Uterus (tissue), 4 donors: ENCODE results near the gene FAIM2. TPM values are rescaled to one million over a fixed set of nuclear protein-coding genes. Genes with fewer than 3 reads are reported as not detected.

Experiments
- DNase-seq, 2 donors: peaks; one replicate each; pipeline ENCODE4 v3.0.0-alpha.2; 2019 to 2020
- H3K27ac ChIP-seq, 2 donors: fragments of 200-600 bp; sonication (generic); 1 replicate in 1 of 2; 2 replicates in 1 of 2; pipeline ENCODE4 v1.5.1; 2016 to 2018
- H3K27me3 ChIP-seq, 2 donors: fragments of 200-600 bp; sonication (generic); one replicate each; pipeline ENCODE4 v1.5.1; 2018 to 2019; ENCODE audit warnings: control low read depth in 1 of 2
- H3K36me3 ChIP-seq, 2 donors: fragments of 200-600 bp; sonication (generic); one replicate each; pipeline ENCODE4 v1.5.1; 2019; ENCODE audit warnings: control low read depth in 1 of 2
- H3K4me1 ChIP-seq, 2 donors: fragments of 200-600 bp; sonication (generic); one replicate each; pipeline ENCODE4 v1.5.1; 2018 to 2019; ENCODE audit warnings: control low read depth in 1 of 2
- H3K4me3 ChIP-seq, 2 donors: fragments of 200-600 bp; sonication (generic); 1 replicate in 1 of 2; 2 replicates in 1 of 2; pipeline ENCODE4 v1.5.1; 2018 to 2019; ENCODE audit warnings: mild to moderate bottlenecking in 1 of 2
- H3K9me3 ChIP-seq, 2 donors: fragments of 200-600 bp; sonication (generic); one replicate each; pipeline ENCODE4 v1.5.1; 2019; ENCODE audit warnings: control low read depth in 1 of 2
- POLR2A ChIP-seq, 2 donors: fragments of 450-650 bp; IDR thresholded peaks; one replicate each; pipeline ENCODE4 v1.6.1; 2016; ENCODE audit warnings: antibody characterized with exemption in 2 of 2, mild to moderate bottlenecking in 1 of 2, moderate library complexity in 1 of 2
- intact Hi-C: fragments of 100-400 bp; cut with DNase I; formaldehyde crosslinking; loops from one replicate; pipeline ENCODE4 v1.15.1; 2023; ENCODE audit warnings: low total_unique reads
- total RNA-seq, 4 donors: library from RNA; depleted of rRNA in 3 of 4; stranded (reverse); fragments of >200 nt in 3 of 4; gene quantifications; one replicate each; pipeline versions ENCODE4 v1.1.0 to v1.2.4, GENCODE V29; 2014 to 2023
- TF ChIP-seq, protein P1 (sequence below), 4 experiments: fragments of 200-600 bp in 2 of 4; fragments of 450-650 bp in 2 of 4; sonication (generic) in 2 of 4; IDR thresholded peaks; one replicate each; pipeline ENCODE4 v1.5.1; 2016 to 2019; ENCODE audit warnings: antibody characterized with exemption in 4 of 4, mild to moderate bottlenecking in 2 of 4, moderate library complexity in 1 of 4
- donor health status: DM: yes; HTN: yes; CAD: no.

FAIM2 gene
- total RNA-seq, 4 donors from 2014 or later = 1.0 to 11.9 (median 5.5) TPM

DNA sequence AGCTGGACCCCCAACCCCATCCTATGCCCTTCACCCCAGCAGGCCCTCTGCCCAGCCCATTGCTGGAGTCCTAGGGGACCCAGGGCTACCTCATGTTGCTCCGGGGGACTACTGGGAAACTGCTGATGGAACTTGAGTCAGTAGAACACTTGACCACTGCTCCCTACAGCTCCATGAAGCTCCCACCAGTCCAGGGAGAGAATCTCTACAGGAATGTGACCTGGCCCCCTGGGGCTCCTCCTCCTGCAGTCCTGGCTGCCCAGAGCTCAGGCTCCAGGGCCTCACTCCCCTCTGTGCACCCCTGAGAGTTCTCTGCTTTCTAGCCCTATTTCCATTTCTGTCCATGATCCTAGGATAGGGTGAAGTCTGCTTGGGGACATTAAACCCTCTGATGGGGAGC, 36.0 kb upstream of the FAIM2 start:
- Histone ChIP-seq H3K36me3 (no peaks in the 10 kb centered on the region), H3K9me3 (no peaks in the 10 kb centered on the region), H3K27me3 (no peaks in the 10 kb centered on the region), H3K4me1 (no peaks in the 10 kb centered on the region), H3K4me3 (no peak overlapping the region), H3K27ac (no peak overlapping the region)
- no peak for TF ChIP-seq POLR2A (IDR thresholded peaks at IDR 0.05)
- TF ChIP-seq, protein P1, sequence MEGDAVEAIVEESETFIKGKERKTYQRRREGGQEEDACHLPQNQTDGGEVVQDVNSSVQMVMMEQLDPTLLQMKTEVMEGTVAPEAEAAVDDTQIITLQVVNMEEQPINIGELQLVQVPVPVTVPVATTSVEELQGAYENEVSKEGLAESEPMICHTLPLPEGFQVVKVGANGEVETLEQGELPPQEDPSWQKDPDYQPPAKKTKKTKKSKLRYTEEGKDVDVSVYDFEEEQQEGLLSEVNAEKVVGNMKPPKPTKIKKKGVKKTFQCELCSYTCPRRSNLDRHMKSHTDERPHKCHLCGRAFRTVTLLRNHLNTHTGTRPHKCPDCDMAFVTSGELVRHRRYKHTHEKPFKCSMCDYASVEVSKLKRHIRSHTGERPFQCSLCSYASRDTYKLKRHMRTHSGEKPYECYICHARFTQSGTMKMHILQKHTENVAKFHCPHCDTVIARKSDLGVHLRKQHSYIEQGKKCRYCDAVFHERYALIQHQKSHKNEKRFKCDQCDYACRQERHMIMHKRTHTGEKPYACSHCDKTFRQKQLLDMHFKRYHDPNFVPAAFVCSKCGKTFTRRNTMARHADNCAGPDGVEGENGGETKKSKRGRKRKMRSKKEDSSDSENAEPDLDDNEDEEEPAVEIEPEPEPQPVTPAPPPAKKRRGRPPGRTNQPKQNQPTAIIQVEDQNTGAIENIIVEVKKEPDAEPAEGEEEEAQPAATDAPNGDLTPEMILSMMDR (IDR thresholded peaks at IDR 0.05) = no peak
- intact Hi-C loops = no loop called here
- no peak for DNase-seq

DNA sequence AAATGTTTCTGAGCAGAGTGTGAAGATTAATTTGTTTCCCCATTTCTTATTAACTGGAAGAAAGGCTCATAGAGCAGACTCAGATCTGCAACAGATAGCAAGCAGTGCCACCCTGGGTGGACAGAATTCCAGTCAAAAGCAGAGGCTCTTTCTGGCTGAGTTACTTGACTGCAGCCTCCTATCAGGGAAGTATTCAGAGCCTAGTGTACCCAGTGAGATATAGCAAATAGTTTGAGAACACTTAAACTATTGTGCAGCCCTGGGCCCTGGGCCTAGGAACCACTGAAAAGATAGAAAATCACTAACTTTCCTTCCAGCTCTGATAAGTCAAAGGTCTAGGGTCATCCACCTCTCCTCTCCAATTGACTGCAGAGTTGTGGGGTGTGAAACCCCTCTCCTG, 35.6 kb upstream of the FAIM2 start:
- Histone ChIP-seq H3K36me3 (no peaks in the 10 kb centered on the region), H3K4me1 (no peaks in the 10 kb centered on the region), H3K9me3 (no peaks in the 10 kb centered on the region), H3K27ac (no peak overlapping the region), H3K4me3 (no peak overlapping the region), H3K27me3 (no peaks in the 10 kb centered on the region)
- intact Hi-C loops = no loop called here
- no peak for DNase-seq
- TF ChIP-seq POLR2A (IDR thresholded peaks at IDR 0.05) = no peak
- TF ChIP-seq, protein P1 (IDR thresholded peaks at IDR 0.05) = no peak

DNA sequence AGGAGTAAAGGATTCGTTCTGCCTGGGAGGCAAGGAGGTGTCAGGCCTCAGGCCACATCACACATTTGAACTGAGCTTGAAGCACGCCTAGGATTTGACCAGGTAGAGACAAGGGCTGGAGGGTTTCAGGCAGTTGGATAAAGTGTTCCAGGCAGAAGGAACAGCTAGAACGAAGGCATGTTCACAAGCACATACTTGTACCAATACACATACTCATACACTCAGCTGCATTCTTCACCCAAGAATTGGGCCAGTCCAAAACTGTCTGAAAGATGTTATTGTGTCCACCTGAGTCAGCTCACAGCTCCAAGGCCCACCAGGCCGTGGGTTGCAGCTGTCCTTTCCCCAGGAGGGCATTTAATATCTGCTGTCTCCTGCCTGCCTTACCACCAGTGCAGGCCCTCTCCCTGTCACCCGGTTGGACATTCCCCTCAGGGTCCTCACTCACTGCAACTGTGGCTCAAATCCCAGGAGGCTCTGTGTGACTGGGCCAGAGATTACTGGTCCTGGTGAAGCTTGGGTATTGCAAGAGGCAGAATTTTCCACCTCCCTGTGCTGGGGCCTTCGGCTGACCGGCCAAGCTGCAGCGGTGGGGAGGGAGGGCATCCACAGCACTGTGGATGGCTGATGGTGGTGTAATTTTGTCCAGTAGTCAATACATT, 34.1 kb upstream of the FAIM2 start:
- intact Hi-C loops = no loop called here
- no peak for TF ChIP-seq POLR2A (IDR thresholded peaks at IDR 0.05)
- TF ChIP-seq, protein P1 (IDR thresholded peaks at IDR 0.05) = no peak
- DNase-seq = no peak

DNA sequence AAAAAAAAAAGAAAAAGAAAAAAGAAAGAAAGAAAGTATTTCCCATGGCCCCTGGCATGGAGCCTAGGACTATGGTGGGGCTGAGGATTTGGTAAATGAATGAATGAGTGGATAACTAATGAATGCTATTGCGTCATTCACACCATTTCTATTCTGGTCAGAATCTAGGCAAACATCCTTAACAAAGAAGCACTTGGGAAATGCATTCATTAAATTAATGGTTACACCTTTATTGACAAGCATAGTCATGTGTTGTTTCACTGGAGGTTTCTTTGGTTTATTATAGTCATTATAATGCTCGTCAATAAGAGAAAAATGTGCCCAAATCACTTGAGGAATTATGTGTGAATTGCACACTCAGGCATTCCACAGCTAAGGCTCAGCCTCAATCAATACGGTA, 33.2 kb upstream of the FAIM2 start:
- H3K4me1 ChIP-seq = no peaks in the 10 kb centered on the region
- H3K27ac ChIP-seq = no peak overlapping the region
- no peak overlapping the region for H3K4me3 ChIP-seq
- H3K9me3 ChIP-seq = no peaks in the 10 kb centered on the region
- no peaks in the 10 kb centered on the region for H3K27me3 ChIP-seq
- no peak for DNase-seq
- no peaks in the 10 kb centered on the region for H3K36me3 ChIP-seq
- TF ChIP-seq POLR2A (IDR thresholded peaks at IDR 0.05) = no peak
- TF ChIP-seq, protein P1 (IDR thresholded peaks at IDR 0.05) = no peak
- intact Hi-C loops = no loop called here

More for the DNA sequence above, 34.1 kb upstream of the FAIM2 start:
- Histone ChIP-seq H3K9me3 (no peaks in the 10 kb centered on the region), H3K27me3 (no peaks in the 10 kb centered on the region), H3K36me3 (no peaks in the 10 kb centered on the region), H3K27ac (no peak overlapping the region), H3K4me3 (no peak overlapping the region), H3K4me1 (no peaks in the 10 kb centered on the region)

DNA sequence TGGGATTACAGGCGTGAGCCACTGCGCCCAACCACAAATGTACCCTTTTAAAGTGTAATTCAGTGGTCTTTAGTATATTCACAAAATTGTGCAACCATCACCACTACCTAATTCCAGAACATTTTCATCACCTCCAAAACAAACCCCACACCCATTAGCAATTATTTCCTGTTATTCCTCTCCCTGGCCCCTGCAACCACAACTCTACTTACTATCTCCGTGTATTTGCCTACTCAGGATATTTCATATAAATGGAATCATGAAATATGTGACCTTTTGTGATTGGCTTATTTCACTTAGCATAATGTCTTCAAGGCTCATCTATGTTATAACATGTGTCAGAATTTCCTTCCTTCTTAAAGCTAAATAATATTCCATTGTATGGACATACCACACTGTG, 30.8 kb upstream of the FAIM2 start:
- Histone ChIP-seq H3K36me3 (no peaks in the 10 kb centered on the region), H3K4me3 (no peak overlapping the region), H3K4me1 (no peaks in the 10 kb centered on the region), H3K9me3 (no peaks in the 10 kb centered on the region), H3K27ac (no peak overlapping the region), H3K27me3 (no peaks in the 10 kb centered on the region)
- TF ChIP-seq POLR2A (IDR thresholded peaks at IDR 0.05) = no peak
- TF ChIP-seq, protein P1 (IDR thresholded peaks at IDR 0.05) = no peak
- intact Hi-C loops = no loop called here
- no peak for DNase-seq
